Type B pancreatic cell (in vitro differentiated cells): ENCODE measurements around the gene EFCC1. TPM values are rescaled to one million over a fixed set of nuclear protein-coding genes. Genes with fewer than 3 reads are reported as not detected.

ENCODE experiments used
- DNase-seq: peaks from one replicate; pipeline ENCODE4 v3.0.0; 2021; ENCODE audit warnings: mixed read lengths; ENCODE audit not compliant: unreplicated experiment; ENCODE audit errors: extremely low spot score
- H3K27ac Mint-ChIP-seq: 2 replicates; pipeline ENCODE4 v1.8.0; 2021; ENCODE audit warnings: mild to moderate bottlenecking, mixed read lengths
- H3K27me3 Mint-ChIP-seq: 2 replicates; pipeline ENCODE4 v1.8.0; 2021; ENCODE audit warnings: mixed read lengths
- H3K36me3 Mint-ChIP-seq: 2 replicates; pipeline ENCODE4 v1.8.0; 2021; ENCODE audit warnings: mixed read lengths
- H3K4me1 Mint-ChIP-seq: one replicate; pipeline ENCODE4 v1.8.0; 2021; ENCODE audit warnings: mixed read lengths; ENCODE audit not compliant: unreplicated experiment
- H3K4me3 Mint-ChIP-seq: 2 replicates; pipeline ENCODE4 v1.8.0; 2021; ENCODE audit warnings: mild to moderate bottlenecking, mixed read lengths
- H3K9me3 Mint-ChIP-seq: 2 replicates; pipeline ENCODE4 v1.8.0; 2021; ENCODE audit warnings: mixed read lengths
- CTCF ChIP-seq: fragments of 200-600 bp; sonication (generic); conservative IDR thresholded peaks from 2 replicates; pipeline ENCODE4 v1.5.0; 2021; ENCODE audit warnings: antibody characterized with exemption, mild to moderate bottlenecking
- total RNA-seq: library from RNA; stranded (reverse); gene quantifications from 2 replicates; pipeline ENCODE4 v1.2.1, GENCODE V29; 2021; ENCODE audit warnings: low replicate concordance

The EFCC1 gene
- total RNA-seq, 1 donor from 2014 or later: 2.2 TPM

DNA sequence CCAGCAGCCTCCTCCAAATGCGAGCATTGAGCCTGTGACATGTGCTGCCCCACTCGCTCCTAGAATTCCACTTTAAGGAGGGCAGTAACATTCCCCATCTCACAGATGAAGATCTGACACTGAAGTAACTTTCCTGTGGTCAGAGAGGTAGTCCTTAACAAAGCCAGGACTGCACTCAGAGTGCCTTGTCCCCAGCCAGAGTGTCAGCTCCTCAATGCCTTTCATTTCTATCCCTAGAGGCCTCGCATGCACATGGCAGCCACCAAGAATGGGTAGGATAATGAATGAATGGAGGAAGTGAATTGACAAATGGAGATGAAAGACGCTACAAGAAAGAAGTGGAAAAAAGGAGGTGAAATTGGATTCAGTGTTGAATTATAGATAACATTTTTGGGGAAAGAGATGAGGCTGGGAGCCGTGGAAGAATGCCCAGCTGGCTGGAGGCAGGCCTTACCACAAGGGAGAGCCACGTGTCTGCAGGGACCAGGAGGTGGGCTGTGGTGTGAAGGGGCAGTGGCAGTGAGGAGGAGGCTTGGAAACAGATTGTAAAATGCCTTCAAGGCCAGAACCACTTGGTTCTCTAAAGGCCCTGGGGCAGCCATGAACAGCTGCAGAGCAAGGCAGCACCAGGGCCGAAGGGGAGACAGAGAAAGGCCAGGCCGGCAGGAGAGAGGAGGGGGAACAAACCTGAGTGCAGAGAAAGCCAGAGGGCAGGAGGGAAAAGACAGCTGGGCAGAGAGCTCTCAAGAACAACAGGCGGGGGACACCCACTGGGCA lies 17.6 kb upstream of the EFCC1 start:
- no peak for TF ChIP-seq CTCF
- no peak overlapping the region for H3K27ac Mint-ChIP-seq

DNA sequence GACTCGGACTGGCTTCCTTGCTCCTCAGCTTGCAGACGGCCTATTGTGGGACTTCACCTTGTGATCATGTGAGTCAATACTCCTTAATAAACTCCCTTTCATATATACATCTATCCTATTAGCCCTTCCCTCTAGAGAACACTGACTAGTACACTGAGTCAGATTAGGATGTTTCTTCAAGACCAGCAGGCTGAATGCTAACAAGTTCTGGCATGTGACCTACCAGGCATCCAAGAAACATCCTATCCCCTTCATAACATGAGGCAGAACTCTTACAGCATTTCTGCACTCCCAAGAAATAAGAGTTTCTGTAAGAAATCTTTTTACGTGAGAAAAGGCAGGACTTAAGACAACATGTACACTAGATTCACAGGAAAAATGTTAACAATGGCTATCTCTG lies 16.5 kb upstream of the EFCC1 start:
- H3K27me3 Mint-ChIP-seq: peaks cover 3% of the 10 kb centered on the region
- H3K4me1 Mint-ChIP-seq: peaks cover 5% of the 10 kb centered on the region

More for the DNA sequence above, 17.6 kb upstream of the EFCC1 start:
- Mint-ChIP-seq H3K4me1 (peaks cover 5% of the 10 kb centered on the region), H3K27me3 (peaks cover 3% of the 10 kb centered on the region), H3K9me3 (no peaks in the 10 kb centered on the region), H3K4me3 (no peak overlapping the region), H3K36me3 (peaks cover 4% of the 10 kb centered on the region)
- no peak for DNase-seq

DNA sequence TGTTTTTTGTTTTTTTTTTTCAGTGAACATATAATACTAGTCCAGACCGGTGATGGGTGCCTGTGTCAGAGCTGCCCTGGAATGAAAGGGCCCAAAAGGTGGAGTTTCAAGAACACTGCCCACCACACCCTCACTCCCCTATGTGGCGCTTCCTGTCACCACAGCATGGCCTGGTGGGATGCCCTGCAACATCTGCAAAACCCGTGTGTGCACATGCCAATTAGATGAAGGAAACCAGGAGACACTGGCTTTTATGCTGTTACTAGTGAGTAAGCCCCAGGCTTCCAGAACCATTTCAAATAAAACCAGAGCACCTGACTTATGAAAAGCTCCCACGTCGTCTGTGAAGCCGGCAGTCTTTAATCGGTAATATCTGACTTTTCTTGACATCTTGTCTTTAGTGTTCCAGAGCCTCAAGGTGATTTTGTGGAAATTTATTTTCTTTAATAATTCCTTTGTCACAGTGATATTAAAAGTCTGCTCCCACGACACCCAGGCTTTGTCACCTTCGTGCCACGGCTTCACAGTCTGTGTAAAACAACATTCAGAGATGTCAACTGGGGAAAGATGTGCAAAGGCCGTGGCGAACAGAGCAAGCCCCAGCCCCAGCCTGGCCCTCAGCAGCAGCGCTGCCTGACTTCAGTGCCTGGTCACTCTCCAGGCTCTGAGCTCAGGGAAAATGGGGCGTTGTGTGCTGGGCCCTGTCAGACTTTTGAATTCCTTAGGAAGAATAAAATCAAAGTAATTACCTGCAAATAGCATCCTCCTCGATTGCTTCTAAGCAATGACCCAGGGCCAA lies 13.6 kb upstream of the EFCC1 start:
- no peak overlapping the region for H3K27ac Mint-ChIP-seq
- H3K9me3 Mint-ChIP-seq: no peaks in the 10 kb centered on the region
- H3K27me3 Mint-ChIP-seq: peaks cover 5% of the 10 kb centered on the region
- TF ChIP-seq CTCF: no peak
- no peak overlapping the region for H3K4me3 Mint-ChIP-seq
- peaks cover 5% of the 10 kb centered on the region for H3K4me1 Mint-ChIP-seq
- peaks cover 4% of the 10 kb centered on the region for H3K36me3 Mint-ChIP-seq
- DNase-seq: no peak

More for the DNA sequence above, 16.5 kb upstream of the EFCC1 start:
- Mint-ChIP-seq H3K9me3 (no peaks in the 10 kb centered on the region), H3K36me3 (peaks cover 4% of the 10 kb centered on the region), H3K4me3 (no peak overlapping the region), H3K27ac (no peak overlapping the region)
- DNase-seq: no peak
- no peak for TF ChIP-seq CTCF

- Mint-ChIP-seq H3K36me3 (peaks cover 3% of the 10 kb centered on the region), H3K4me1 (peaks cover 4% of the 10 kb centered on the region), H3K27ac (no peak overlapping the region), H3K9me3 (no peaks in the 10 kb centered on the region), H3K27me3 (peaks cover 5% of the 10 kb centered on the region), H3K4me3 (no peak overlapping the region)
- no peak for DNase-seq
- no peak for TF ChIP-seq CTCF
Measured at GRCh38 chr3:128988286-128988685, 12.8 kb upstream of the EFCC1 start.

GRCh38 chr3:128991355-128991895 lies 9.7 kb upstream of the EFCC1 start:
- Mint-ChIP-seq H3K27me3 (peaks cover 14% of the 10 kb centered on the region), H3K9me3 (no peaks in the 10 kb centered on the region), H3K27ac (no peak overlapping the region), H3K4me1 (no peaks in the 10 kb centered on the region), H3K36me3 (no peaks in the 10 kb centered on the region), H3K4me3 (no peak overlapping the region)
- TF ChIP-seq CTCF: no peak
- no peak for DNase-seq
